NB4 (cell line): Measurements from ENCODE around the gene SNAI3.

Source experiments
- POLR2A ChIP-seq: IDR thresholded peaks from 2 replicates; pipeline ENCODE4 v1.6.1; 2011; ENCODE audit warnings: mild to moderate bottlenecking; ENCODE audit not compliant: insufficient read length; ENCODE audit errors: extremely low read depth
- TF ChIP-seq, protein P1 (sequence below): IDR thresholded peaks from one replicate; pipeline ENCODE4 v1.5.1; 2012; ENCODE audit warnings: low read depth, low read length
- TF ChIP-seq, protein P2 (sequence below): IDR thresholded peaks from 2 replicates; pipeline ENCODE4 v1.6.1; 2011; ENCODE audit warnings: low read depth, low read length

- no peak for TF ChIP-seq POLR2A
- TF ChIP-seq, protein P1, sequence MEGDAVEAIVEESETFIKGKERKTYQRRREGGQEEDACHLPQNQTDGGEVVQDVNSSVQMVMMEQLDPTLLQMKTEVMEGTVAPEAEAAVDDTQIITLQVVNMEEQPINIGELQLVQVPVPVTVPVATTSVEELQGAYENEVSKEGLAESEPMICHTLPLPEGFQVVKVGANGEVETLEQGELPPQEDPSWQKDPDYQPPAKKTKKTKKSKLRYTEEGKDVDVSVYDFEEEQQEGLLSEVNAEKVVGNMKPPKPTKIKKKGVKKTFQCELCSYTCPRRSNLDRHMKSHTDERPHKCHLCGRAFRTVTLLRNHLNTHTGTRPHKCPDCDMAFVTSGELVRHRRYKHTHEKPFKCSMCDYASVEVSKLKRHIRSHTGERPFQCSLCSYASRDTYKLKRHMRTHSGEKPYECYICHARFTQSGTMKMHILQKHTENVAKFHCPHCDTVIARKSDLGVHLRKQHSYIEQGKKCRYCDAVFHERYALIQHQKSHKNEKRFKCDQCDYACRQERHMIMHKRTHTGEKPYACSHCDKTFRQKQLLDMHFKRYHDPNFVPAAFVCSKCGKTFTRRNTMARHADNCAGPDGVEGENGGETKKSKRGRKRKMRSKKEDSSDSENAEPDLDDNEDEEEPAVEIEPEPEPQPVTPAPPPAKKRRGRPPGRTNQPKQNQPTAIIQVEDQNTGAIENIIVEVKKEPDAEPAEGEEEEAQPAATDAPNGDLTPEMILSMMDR: no peak
- TF ChIP-seq, protein P2, sequence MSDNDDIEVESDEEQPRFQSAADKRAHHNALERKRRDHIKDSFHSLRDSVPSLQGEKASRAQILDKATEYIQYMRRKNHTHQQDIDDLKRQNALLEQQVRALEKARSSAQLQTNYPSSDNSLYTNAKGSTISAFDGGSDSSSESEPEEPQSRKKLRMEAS: no peak
Measured at GRCh38 chr16:88665148-88665547, 21.2 kb downstream of the SNAI3 start.
